ENCODE data around the gene TMTC4. TPM values are rescaled to one million over a fixed set of nuclear protein-coding genes. Genes with fewer than 3 reads are reported as not detected.

Gene TMTC4
- total and polyA plus RNA-seq, 4 donors: 1.8 to 13.1 (median 4.1) TPM

DNA sequence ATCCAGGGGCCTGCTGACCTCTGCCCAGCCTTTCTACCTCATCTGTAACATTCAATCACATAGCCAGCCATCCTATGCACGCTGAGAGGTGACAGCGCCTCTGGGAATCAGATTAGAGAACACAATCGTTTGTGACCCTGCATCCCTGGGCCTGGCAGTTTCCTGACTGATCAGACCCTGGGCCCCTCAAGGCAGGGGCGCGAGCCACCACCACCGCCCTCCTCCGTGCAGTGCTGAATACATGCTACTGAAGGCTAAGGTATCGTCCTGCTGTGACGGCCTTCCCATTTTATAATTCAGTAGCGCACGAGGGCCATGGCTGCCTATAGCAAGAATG lies 1.3 kb downstream of the TMTC4 start:
- Histone ChIP-seq H3K27me3 (ENCODE audit: control insufficient read depth in 1 of 2, insufficient read depth in 2 of 2, low read length in 1 of 2) (no peaks in the 10 kb centered on the region), H3K9me3 (ENCODE audit: control insufficient read depth, low read length) (no peaks in the 10 kb centered on the region), H3K27ac (ENCODE audit: low read depth in 1 of 2, low read length in 2 of 2) (no peak overlapping the region), H3K36me3 (ENCODE audit: control insufficient read depth in 1 of 2, insufficient read depth in 2 of 2, low read length in 1 of 2) (no peaks in the 10 kb centered on the region), H3K4me1 (ENCODE audit: control insufficient read depth in 1 of 2, insufficient read depth in 2 of 2, low read length in 2 of 2) (no peaks in the 10 kb centered on the region), H3K4me3 (ENCODE audit: low read length in 2 of 2) (no peak overlapping the region)
- DNase-seq: no peak
- WGBS, 2 donors: 63 to 69% methylated on average over 11 of the region's 11 CpGs
- ATAC-seq (ENCODE audit: low FRiP score): no peak
- intact Hi-C loops (cut with DNase I): loop anchor here in 1 of 2 donors (5.0 kb wide), 1 partner anchor 1086 kb away; no protein-coding TSS in a partner anchor

DNA sequence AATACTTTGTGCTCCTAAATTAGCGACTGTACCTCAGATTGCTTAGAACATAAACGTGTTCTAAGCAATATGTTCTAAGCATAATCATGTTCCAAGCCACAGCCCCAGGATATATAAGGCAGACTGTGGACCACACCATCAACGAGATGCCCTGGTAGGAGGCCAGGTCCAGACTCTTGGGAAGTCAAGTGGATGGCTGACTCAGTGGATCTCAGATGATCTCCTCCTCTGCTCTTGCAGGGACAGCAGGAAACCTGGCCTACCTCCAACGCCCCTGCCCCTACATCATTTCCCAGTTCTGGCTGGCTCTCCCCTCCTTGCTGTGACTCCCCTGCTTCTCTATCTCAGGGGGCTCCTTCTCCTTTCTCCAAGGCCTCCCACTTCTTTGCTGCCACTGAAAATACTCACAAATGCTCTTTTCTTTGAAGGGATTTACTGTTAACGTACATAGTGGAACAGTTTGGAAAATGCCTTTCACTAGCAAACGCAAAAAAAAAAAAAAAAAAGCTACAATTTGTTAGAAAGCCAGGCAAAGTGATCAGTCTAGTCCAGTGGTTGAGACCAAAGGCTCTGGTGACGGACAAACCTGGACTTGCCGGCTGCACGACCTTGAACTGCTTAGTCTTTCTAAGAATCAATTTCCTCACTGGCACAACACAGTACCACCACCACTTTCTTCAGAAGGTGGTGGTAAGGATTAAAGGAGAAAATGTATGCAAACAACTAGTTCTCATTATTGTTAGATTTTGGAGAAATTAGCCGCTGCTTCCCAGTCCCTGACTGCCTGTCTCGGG lies 3.0 kb downstream of the TMTC4 start:
- no peak for DNase-seq
- Histone ChIP-seq H3K27ac (ENCODE audit: low read depth in 1 of 2, low read length in 2 of 2) (no peak overlapping the region), H3K36me3 (ENCODE audit: control insufficient read depth in 1 of 2, insufficient read depth in 2 of 2, low read length in 1 of 2) (peaks cover 0 to 5% of the 10 kb centered on the region in 2 donors), H3K4me1 (ENCODE audit: control insufficient read depth in 1 of 2, insufficient read depth in 2 of 2, low read length in 2 of 2) (no peaks in the 10 kb centered on the region), H3K27me3 (ENCODE audit: control insufficient read depth in 1 of 2, insufficient read depth in 2 of 2, low read length in 1 of 2) (no peaks in the 10 kb centered on the region), H3K9me3 (ENCODE audit: control insufficient read depth, low read length) (no peaks in the 10 kb centered on the region), H3K4me3 (ENCODE audit: low read length in 2 of 2) (no peak overlapping the region)
- ATAC-seq (ENCODE audit: low FRiP score): no peak
- WGBS, 2 donors: 85 to 94% methylated on average over 11 of the region's 11 CpGs
- intact Hi-C loops (cut with DNase I): loop anchor here in 1 of 2 donors (5.0 kb wide), 1 partner anchor 1084 kb away; no protein-coding TSS in a partner anchor

DNA sequence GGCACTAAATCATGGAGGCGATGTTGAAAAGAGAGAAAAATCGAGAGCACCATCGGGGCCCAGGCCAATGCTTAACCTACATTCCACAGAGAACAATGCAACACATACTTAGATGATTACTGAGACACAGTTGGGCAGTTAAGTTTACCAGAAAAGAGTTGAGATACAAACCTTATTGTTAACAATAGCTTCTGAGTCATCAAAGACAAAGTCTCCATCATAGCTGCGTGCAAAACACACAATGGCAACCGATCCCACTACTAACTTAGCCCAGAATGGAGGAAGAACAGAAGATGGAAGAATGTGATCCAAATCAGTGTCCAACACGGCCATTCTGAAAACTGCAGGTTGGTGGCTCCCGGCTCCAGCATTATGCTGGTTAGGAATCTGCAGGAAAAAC lies 6.2 kb downstream of the TMTC4 start:
- H3K27me3 ChIP-seq (ENCODE audit: control insufficient read depth in 1 of 2, insufficient read depth in 2 of 2, low read length in 1 of 2): no peaks in the 10 kb centered on the region
- no peaks in the 10 kb centered on the region for H3K4me1 ChIP-seq (ENCODE audit: control insufficient read depth in 1 of 2, insufficient read depth in 2 of 2, low read length in 2 of 2)
- no peak overlapping the region for H3K27ac ChIP-seq (ENCODE audit: low read depth in 1 of 2, low read length in 2 of 2)
- H3K36me3 ChIP-seq (ENCODE audit: control insufficient read depth in 1 of 2, insufficient read depth in 2 of 2, low read length in 1 of 2): peaks cover 0 to 12% of the 10 kb centered on the region in 2 donors
- DNase-seq (no peak), ATAC-seq (ENCODE audit: low FRiP score) (no peak)
- no peak overlapping the region for H3K4me3 ChIP-seq (ENCODE audit: low read length in 2 of 2)
- WGBS, 2 donors: 93 to 95% methylated on average over 7 of the region's 7 CpGs
- intact Hi-C loops (cut with DNase I): no loop called here
- no peaks in the 10 kb centered on the region for H3K9me3 ChIP-seq (ENCODE audit: control insufficient read depth, low read length)

DNA sequence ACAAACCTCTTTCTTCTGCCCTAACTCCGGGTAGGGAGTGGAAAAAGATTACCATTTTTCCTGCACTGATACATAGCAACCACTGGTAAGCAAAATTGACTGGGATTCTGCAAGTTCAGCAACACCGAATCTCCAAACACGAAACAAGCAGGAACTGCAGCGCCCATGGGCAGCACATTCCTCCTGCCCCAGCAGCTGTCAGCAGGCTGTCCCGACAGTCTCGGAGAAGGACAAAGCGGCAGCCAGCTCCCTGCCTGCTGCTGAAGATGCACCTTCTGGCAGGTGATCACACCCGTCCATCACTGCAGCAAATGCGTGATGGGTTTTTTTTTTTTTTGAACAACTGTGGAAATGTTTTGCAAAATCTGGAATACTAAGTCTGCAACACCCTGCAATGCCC lies 6.7 kb downstream of the TMTC4 start:
- H3K36me3 ChIP-seq (ENCODE audit: control insufficient read depth in 1 of 2, insufficient read depth in 2 of 2, low read length in 1 of 2): peaks cover 0 to 12% of the 10 kb centered on the region in 2 donors
- no peak for DNase-seq
- intact Hi-C loops (cut with DNase I): no loop called here
- H3K4me3 ChIP-seq (ENCODE audit: low read length in 2 of 2): no peak overlapping the region
- WGBS, 2 donors: 95% methylated on average over 9 of the region's 9 CpGs
- H3K9me3 ChIP-seq (ENCODE audit: control insufficient read depth, low read length): no peaks in the 10 kb centered on the region
- no peaks in the 10 kb centered on the region for H3K4me1 ChIP-seq (ENCODE audit: control insufficient read depth in 1 of 2, insufficient read depth in 2 of 2, low read length in 2 of 2)
- H3K27me3 ChIP-seq (ENCODE audit: control insufficient read depth in 1 of 2, insufficient read depth in 2 of 2, low read length in 1 of 2): no peaks in the 10 kb centered on the region
- no peak overlapping the region for H3K27ac ChIP-seq (ENCODE audit: low read depth in 1 of 2, low read length in 2 of 2)
- no peak for ATAC-seq (ENCODE audit: low FRiP score)

DNA sequence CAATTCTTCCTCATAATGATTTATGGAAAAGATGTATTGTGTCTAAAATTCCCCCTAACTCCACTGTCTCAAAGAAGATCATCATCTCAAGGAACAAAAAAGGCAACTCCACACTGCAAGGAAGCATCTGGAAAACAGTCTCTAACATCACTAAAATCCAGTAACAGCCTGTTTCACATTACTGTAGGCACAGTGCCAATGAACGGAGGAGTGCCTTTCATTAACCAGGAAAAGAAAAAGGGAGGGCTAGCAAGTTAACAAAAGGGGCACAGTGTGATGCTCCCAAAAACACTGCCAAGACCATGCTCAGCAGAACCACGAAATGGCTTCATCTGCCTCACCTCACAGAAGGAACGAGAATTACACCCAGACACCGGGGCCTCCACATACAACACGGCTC lies 8.5 kb downstream of the TMTC4 start:
- H3K4me3 ChIP-seq (ENCODE audit: low read length in 2 of 2): no peak overlapping the region
- H3K9me3 ChIP-seq (ENCODE audit: control insufficient read depth, low read length): no peaks in the 10 kb centered on the region
- WGBS, 2 donors: 73 to 74% methylated on average over 5 of the region's 5 CpGs
- no peaks in the 10 kb centered on the region for H3K27me3 ChIP-seq (ENCODE audit: control insufficient read depth in 1 of 2, insufficient read depth in 2 of 2, low read length in 1 of 2)
- no peak overlapping the region for H3K27ac ChIP-seq (ENCODE audit: low read depth in 1 of 2, low read length in 2 of 2)
- no peaks in the 10 kb centered on the region for H3K4me1 ChIP-seq (ENCODE audit: control insufficient read depth in 1 of 2, insufficient read depth in 2 of 2, low read length in 2 of 2)
- peaks cover 0 to 12% of the 10 kb centered on the region in 2 donors for H3K36me3 ChIP-seq (ENCODE audit: control insufficient read depth in 1 of 2, insufficient read depth in 2 of 2, low read length in 1 of 2)
- intact Hi-C loops (cut with DNase I): no loop called here
- DNase-seq (no peak), ATAC-seq (ENCODE audit: low FRiP score) (no peak)

DNA sequence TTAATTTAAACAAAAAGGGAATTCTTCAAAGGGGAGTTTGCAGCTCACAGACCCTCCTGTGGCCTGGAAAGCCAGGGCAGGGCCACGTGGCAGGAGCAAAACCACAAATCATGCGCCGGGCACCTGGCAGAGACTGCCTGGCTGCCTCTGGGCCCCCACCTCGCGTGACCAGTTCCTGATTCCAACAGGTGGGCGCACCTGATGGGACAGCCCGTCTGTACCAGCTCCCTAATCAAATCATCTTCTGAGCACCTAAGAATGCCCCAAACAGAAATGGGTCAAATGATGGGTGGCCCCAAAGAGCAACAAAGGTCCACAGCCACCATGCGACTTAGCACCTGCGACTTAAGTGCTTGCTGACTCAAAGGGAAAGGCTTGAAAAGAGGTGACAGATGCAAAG lies 9.2 kb downstream of the TMTC4 start:
- H3K36me3 ChIP-seq (ENCODE audit: control insufficient read depth in 1 of 2, insufficient read depth in 2 of 2, low read length in 1 of 2): peaks cover 0 to 12% of the 10 kb centered on the region in 2 donors
- ATAC-seq (ENCODE audit: low FRiP score): no peak

DNA sequence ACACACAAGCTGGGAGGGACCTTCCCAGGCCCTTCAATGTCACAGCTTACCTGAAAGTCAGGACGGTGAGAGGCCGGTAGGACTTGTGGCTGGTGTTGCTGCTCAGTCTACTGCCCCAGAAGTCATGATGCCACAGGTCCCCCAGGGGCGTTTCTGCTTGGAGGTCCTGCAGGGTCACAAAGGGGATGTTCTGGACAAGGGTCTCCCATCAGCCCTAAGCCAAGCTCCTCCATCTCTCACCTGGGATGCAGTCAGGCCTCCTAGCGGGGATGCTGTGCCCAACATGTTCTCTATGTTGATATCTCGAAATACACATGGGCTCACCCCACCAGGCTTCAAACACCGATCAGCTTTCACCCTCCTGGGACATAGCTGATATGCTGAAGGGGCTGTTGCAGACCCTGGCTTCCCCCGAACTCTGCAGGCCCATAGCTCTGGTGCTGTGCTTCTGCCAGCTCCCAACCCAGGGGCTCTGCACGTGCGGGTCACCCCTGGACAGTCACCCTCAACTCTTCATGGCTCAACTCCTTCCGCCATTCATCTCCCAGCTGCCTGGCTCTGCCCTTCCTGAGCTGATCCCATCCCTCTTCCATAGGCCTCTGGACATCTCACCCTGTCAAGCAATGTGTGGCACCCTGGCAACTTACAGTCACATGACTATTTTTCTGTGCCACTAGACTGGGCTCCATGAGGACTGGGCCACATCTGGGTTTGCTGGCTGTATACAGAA lies 10.3 kb downstream of the TMTC4 start:
- 92 to 95% methylated on average over 10 of the region's 10 CpGs for WGBS, 2 donors

More for the DNA sequence above, 9.2 kb downstream of the TMTC4 start:
- no peak for DNase-seq
- H3K27ac ChIP-seq (ENCODE audit: low read depth in 1 of 2, low read length in 2 of 2): no peak overlapping the region
- no peaks in the 10 kb centered on the region for H3K4me1 ChIP-seq (ENCODE audit: control insufficient read depth in 1 of 2, insufficient read depth in 2 of 2, low read length in 2 of 2)
- H3K27me3 ChIP-seq (ENCODE audit: control insufficient read depth in 1 of 2, insufficient read depth in 2 of 2, low read length in 1 of 2): no peaks in the 10 kb centered on the region
- no peak overlapping the region for H3K4me3 ChIP-seq (ENCODE audit: low read length in 2 of 2)
- WGBS, 2 donors: 90 to 91% methylated on average over 9 of the region's 9 CpGs
- no peaks in the 10 kb centered on the region for H3K9me3 ChIP-seq (ENCODE audit: control insufficient read depth, low read length)
- intact Hi-C loops (cut with DNase I): no loop called here

DNA sequence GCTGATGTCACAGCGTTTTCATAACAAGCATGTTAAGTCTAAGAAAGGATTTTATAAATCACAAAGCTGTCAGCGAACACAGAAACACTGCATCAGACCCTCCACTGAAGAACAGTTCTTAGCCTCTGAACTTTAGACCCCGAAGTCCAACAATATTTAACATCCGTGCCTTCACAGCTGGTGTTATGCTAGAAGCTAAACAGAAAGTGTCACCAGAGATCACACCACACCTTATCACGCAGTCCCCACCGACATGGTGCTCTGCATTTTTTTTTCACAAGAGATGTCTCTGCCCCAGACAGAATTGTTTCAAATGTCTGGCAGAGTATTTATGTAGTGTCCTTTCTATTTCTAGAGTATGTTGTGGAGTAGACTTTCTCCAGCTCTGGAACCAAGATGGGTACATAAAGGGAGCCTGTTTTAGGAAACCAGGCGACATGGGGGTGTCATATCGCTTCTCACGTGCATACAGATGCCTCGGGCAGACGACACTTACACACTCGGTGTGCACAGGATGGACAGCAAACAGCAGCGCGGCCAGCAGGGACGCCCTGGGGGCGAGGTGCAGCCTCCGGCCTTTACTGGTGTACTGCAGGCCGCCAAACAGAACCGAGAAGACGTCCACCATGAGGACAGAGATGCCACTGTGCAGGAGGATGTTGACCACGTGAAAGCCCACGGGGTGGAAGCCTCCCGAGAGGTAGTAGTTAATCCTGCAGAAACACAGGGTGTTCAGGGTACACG lies 12.0 kb downstream of the TMTC4 start:
- Histone ChIP-seq H3K9me3 (ENCODE audit: control insufficient read depth, low read length) (no peaks in the 10 kb centered on the region), H3K27ac (ENCODE audit: low read depth in 1 of 2, low read length in 2 of 2) (no peak overlapping the region), H3K36me3 (ENCODE audit: control insufficient read depth in 1 of 2, insufficient read depth in 2 of 2, low read length in 1 of 2) (peaks cover 0 to 7% of the 10 kb centered on the region in 2 donors), H3K4me1 (ENCODE audit: control insufficient read depth in 1 of 2, insufficient read depth in 2 of 2, low read length in 2 of 2) (no peaks in the 10 kb centered on the region), H3K27me3 (ENCODE audit: control insufficient read depth in 1 of 2, insufficient read depth in 2 of 2, low read length in 1 of 2) (no peaks in the 10 kb centered on the region), H3K4me3 (ENCODE audit: low read length in 2 of 2) (no peak overlapping the region)
- WGBS, 2 donors: 76 to 82% methylated on average over 24 of the region's 24 CpGs
- intact Hi-C loops (cut with DNase I): no loop called here
- DNase-seq (no peak), ATAC-seq (ENCODE audit: low FRiP score) (no peak)

More for the DNA sequence above, 10.3 kb downstream of the TMTC4 start:
- no peak for ATAC-seq (ENCODE audit: low FRiP score)
- Histone ChIP-seq H3K9me3 (ENCODE audit: control insufficient read depth, low read length) (no peaks in the 10 kb centered on the region), H3K27ac (ENCODE audit: low read depth in 1 of 2, low read length in 2 of 2) (no peak overlapping the region), H3K36me3 (ENCODE audit: control insufficient read depth in 1 of 2, insufficient read depth in 2 of 2, low read length in 1 of 2) (peaks cover 0 to 12% of the 10 kb centered on the region in 2 donors), H3K4me3 (ENCODE audit: low read length in 2 of 2) (no peak overlapping the region), H3K4me1 (ENCODE audit: control insufficient read depth in 1 of 2, insufficient read depth in 2 of 2, low read length in 2 of 2) (no peaks in the 10 kb centered on the region), H3K27me3 (ENCODE audit: control insufficient read depth in 1 of 2, insufficient read depth in 2 of 2, low read length in 1 of 2) (no peaks in the 10 kb centered on the region)
- intact Hi-C loops (cut with DNase I): no loop called here
- DNase-seq: no peak

Data from aorta (tissue), 5 donors.